Stimulated activated CD4-positive, alpha-beta T cell treated with anti-CD3 and anti-CD28 coated beads, Interleukin-2, amount 100 ng/mL, for 24 hours (primary cell): ENCODE data around the gene GPR137C.
"Not testable (repeated sequence)": the region's sequence is repeated elsewhere in the genome, so short reads cannot be mapped to it uniquely, and the experiment has no call there.

Experiments used
- DNase-seq, 2 donors: peaks; one replicate each; pipeline ENCODE4 v3.0.0-alpha.2; 2020

GPR137C gene

GRCh38 chr14:52568454-52568853 is 15.8 kb downstream of the GPR137C start:
- DNase-seq: not testable (repeated sequence)

DNA sequence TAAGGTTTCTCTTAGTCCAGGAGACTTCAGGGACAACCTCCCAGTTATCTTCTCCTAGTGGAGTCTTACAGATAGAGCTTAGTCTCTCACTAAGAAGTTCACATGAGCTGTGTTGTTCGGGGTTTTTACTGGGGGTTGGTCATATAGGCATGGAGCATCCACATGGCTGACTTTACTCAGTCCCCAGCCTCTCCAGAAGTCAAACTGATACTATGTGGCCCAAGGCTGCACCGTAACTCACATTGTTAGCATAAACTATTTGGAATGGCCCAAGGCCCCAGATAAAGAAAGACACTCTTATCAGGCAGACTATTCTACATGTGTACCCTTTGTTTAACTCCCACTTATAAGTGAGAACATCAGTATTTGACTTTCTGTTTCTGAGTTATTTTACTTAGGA is 23.2 kb downstream of the GPR137C start:
- no peak for DNase-seq

DNA sequence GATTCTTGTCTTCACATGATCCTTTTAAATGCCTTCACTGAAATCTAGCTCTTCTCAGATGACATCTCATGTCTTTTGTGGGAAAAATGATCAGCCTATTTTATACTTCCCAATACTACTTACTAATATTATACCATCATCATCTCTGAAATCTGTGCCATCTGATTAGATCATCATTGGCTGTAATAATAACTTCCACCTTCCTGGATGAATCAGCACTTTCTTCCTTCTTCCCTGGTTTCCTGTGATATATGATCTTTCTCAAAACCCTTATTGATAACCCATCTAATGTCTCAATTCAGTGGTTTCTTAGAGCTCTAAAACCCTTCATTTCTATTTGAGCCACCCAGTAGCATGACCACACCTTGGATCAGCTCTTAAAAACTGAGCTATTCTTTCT is 30.9 kb downstream of the GPR137C start:
- no peak for DNase-seq

- no peak for DNase-seq
Measured at GRCh38 chr14:52589646-52590045, 37.0 kb downstream of the GPR137C start.

GRCh38 chr14:52590318-52590717 is 37.7 kb downstream of the GPR137C start:
- no peak for DNase-seq

GRCh38 chr14:52596320-52596719 is 43.7 kb downstream of the GPR137C start:
- no peak for DNase-seq

DNA sequence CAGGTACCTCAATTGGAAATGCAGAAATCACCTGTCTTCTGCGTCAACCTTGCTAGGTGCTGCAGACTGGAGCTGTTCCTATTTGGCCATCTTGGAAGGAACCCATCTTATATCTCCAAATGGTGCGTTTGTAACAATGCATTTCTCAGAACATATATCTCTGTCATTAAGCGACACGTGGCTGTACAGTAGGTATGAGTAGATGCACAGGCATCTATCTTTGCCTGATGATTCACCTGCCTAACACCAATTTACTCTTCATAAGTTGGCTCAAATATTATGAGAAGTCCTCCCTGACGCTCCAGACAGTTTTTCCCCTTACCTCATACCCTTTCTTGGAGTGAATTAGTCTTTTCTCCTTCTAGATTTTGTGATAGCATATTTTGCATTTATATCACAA is 44.2 kb downstream of the GPR137C start:
- DNase-seq: no peak

- no peak for DNase-seq
Measured at GRCh38 chr14:52598568-52598967, 45.9 kb downstream of the GPR137C start.

DNA sequence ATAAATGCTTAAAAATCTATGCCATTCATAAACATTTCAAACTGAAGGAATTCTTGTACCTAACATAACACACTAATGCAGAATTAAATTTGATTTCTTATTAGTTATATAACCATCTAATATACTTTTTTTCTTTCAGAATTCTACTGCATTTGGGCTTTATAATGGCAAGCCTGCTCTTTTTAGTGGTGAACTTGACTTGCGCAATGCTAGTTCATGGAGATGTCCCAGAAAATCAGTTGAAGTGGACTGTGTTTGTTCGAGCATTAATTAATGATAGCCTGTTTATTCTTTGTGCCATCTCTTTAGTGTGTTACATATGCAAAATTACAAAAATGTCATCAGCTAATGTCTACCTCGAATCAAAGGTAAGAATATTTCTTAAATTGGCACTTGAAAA is 47.3 kb downstream of the GPR137C start:
- DNase-seq: no peak

DNA sequence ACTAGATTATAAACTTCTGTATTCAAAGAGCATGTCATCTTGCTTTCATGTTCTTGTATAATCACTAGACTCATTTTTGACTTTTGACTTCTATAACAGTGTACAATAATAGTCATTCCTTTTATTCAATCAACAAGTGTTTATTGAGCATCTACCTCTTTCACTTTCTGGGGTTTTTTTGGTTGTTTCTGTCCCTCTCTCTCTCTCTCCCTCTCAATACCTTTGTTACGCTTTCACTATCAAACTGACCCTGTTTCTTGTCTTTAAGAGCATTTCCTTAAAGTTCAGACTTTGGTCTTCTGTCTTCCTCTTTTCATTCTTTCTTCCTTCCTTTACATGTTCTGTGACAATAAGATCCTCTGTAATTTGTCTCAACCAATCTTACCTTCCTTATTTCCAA is 49.5 kb downstream of the GPR137C start:
- DNase-seq: no peak

DNA sequence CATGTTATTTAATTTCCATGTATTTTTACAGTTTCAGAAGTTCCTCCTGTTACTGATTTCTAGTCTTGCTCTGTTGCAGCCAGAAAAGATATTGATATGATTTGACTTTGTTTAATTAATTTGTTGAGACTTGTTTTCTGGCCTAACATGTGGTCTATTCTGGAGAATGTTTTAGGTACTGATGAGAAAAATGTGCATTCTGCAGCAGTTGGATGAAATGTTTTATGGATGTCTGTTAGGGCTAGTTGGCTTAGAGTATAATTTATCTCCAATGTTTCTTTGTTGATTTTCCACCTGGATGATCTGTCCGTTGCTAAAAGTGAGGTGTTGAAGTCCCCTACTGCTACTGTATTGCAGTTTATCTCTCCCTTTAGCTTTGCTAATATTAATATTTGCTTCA is 54.4 kb downstream of the GPR137C start:
- DNase-seq: no peak

GRCh38 chr14:52609445-52610044 is 56.9 kb downstream of the GPR137C start:
- no peak for DNase-seq

GRCh38 chr14:52610187-52610586 is 57.6 kb downstream of the GPR137C start:
- no peak for DNase-seq

DNA sequence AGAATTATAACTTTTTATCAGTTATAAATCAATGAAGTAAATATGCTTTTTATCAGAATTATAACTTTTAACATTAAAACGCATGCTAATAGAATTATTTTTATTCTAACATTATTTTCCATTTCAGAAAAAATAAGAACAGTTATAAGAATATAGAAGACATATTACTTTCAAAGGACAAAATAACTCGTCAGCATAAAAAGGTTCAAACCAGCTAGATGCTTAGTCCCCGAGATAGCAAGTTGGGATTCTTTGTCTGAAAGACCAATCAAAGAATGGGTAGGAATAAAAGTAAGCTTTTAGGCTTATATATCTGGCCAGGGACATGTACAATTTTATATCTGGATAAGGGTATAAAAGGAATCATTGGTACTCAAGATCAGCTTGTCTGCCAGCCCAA is 66.0 kb downstream of the GPR137C start:
- no peak for DNase-seq

DNA sequence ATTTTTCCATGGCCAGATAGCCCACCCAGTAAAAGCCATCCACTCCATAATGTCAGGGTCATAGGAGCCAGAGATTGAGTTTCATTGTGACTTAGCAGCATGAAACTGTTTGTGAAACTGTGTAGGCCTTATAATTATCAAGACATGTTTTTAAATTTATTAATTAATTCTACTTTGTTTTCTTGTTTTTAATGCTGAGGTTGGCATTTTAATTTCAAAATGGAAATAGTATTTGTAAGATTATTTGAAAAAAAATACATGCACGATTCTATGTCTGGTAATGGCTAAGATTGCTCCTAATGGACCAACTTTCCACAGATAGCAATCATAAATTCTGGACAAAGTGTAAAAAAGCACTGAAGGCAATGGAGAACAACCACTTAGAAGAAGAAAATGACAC is 67.1 kb downstream of the GPR137C start:
- DNase-seq: no peak

DNA sequence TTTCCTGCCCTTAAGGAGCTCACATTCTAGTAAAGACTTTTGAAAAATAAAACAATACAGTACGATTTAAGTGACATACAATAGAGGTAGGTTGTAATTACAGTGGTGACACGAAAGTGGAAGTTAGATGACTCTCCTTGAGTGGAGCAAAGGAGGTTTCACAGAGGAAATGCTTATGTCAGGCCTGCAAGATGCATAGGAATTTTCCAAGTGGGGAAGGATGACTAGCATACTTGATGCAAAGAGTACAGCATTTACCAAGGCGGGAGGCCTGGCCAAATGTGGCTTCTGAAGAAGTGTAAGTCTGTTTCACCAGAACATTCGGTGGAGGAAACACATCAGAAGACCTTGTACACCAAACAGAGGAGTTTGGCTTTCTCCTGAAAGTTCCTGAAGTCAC is 87.5 kb downstream of the GPR137C start:
- DNase-seq: peak in 1 of 2 donors; percentile 27

DNA sequence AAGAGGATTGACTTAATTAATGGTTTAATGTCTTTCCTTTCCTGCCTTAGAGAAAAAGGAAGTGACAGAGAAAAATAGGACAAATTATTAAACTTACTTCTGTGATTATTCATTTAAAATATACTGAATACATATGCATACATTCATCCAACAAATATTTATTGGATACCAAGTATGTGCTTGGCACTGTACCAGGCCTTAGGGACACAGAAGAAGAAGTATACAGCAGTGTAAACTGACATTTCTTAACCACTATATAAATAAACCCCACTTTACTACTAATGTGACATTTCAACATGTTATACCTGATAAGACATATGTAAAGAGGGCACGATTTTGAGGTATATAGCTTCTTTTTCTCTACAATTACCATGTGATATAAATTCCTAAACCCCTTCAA is 89.1 kb downstream of the GPR137C start:
- DNase-seq: no peak

DNA sequence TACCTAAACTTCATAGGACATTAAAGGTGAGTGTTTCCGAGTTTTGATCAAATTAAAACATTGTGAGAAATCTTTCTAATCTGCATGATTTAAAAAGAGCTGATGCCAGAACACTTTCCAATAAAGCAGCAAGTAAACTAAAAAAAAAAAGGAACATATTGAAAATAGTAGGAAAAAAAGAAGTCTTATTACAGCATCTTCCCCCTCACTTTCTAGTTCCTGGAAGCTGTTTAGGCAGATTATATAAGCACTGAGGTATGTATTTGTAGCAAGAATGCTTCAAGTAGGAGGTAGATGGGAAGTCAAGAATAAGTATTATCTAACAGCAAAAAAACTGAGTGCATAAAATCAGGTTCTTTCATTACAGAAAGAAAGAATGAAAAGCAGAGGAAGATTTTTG is 96.9 kb downstream of the GPR137C start:
- no peak for DNase-seq

GRCh38 chr14:52650774-52651173 is 98.1 kb downstream of the GPR137C start:
- no peak for DNase-seq

DNA sequence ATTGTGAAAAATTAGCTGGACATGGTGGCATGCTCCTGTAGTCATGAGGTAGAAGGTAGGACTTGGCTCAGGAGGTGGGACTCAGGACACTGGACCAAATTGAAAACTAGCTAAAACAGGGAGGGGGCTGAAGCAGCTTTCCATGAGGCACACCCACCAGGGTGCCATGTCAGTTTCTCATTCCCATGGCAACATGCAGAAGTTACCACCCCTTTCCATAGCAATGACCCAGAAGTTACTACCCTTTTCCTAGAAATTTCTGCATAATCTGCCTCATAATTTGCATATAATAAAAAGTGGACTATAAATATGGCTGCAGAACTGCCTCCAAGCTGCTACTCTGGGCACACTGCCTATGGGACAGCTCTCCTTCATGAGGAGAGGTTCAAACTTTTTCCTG is 104.3 kb downstream of the GPR137C start:
- no peak for DNase-seq

DNA sequence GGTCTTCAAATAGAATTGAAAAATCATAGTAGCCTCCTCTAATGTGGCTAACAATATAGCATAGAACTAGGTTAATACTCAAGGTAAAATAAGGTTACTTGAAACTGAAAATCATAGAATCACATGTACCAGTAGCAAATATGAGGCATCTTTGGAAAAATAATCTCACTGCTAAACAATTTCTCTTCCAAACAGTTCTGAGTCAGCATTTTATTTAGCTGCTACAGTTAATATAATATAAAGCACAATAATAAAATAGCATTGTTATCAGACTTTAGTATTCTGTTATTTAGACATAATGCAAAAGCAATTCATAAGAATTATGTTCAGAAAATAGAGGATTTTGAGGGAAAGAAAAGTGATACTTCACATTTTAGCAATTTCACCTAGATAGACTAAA is 107.7 kb downstream of the GPR137C start:
- no peak for DNase-seq

- DNase-seq: no peak
Measured at GRCh38 chr14:52660832-52661231, 108.2 kb downstream of the GPR137C start.

DNA sequence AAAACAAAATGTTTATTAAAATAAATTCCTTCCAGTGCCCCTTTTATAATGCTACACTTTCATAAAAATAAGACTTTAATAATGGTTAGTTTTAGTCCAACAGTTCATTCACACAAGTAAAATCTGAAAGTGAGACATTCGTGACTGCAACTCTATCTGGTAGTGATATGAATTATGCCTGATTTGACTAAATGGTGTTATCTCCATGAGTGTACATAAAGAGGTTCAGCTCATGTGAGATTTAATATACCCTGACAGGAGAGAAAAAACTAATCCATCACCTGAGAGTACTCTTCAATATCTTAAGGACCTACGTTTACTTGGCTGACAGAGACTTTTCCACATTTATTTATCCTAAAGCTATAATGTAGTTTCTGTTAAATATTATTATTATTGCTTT is 108.7 kb downstream of the GPR137C start:
- no peak for DNase-seq

DNA sequence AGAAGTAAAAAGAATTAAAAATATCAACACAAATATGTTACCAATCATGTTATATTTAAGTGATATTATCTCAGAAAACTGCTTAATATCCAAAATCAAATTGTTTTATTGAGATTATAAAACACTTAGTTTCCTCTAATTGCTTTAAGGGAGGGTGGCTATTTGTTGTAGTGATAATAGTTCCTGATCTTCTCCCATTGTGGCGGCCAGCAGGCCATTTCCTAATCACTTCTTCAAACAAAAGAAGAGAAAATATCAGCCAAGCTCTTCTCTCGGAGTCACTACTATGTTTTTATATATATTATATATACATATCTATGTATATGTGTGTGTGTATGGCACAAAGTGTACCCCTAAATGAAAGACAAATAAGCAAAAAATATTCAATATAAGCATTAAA is 111.2 kb downstream of the GPR137C start:
- DNase-seq: no peak

GRCh38 chr14:52678591-52678990 is 126.0 kb downstream of the GPR137C start:
- DNase-seq: no peak
